IMR-90 (cell line): ENCODE data around the gene PDE6H.

Source experiments
- CEBPB ChIP-seq: IDR thresholded peaks from 2 replicates; pipeline ENCODE4 v1.6.1; 2012; ENCODE audit warnings: low read depth, low read length, improper control_type of control experiment
- CTCF ChIP-seq: conservative IDR thresholded peaks from 2 replicates; pipeline ENCODE4 v1.5.1; 2012; ENCODE audit warnings: mild to moderate bottlenecking, low read depth, low read length, improper control_type of control experiment
- FOS ChIP-seq: fragments of 150-350 bp; IDR thresholded peaks from 2 replicates; pipeline ENCODE4 v1.6.1; 2016; ENCODE audit warnings: low read depth, low read length
- MAFK ChIP-seq: IDR thresholded peaks from 2 replicates; pipeline ENCODE4 v1.6.1; 2012; ENCODE audit warnings: low read depth, low read length, improper control_type of control experiment
- MXI1 ChIP-seq: IDR thresholded peaks from 2 replicates; pipeline ENCODE4 v1.6.1; 2012; ENCODE audit warnings: low read depth, mild to moderate bottlenecking, low read length, moderate library complexity, borderline replicate concordance
- POLR2A ChIP-seq: IDR thresholded peaks from 2 replicates; pipeline ENCODE4 v1.6.1; 2012; ENCODE audit warnings: mild to moderate bottlenecking, low read depth, low read length
- RAD21 ChIP-seq: IDR thresholded peaks from 2 replicates; pipeline ENCODE4 v1.6.1; 2012; ENCODE audit warnings: low read length, improper control_type of control experiment
- RCOR1 ChIP-seq: IDR thresholded peaks from 2 replicates; pipeline ENCODE4 v1.6.1; 2012; ENCODE audit warnings: mild to moderate bottlenecking, low read length, improper control_type of control experiment; ENCODE audit not compliant: insufficient replicate concordance
- RFX5 ChIP-seq: IDR thresholded peaks from 2 replicates; pipeline ENCODE4 v1.8.0; 2012; ENCODE audit warnings: low read depth, mild to moderate bottlenecking, low read length, moderate library complexity
- SMC3 ChIP-seq: fragments of 150-350 bp; IDR thresholded peaks from 2 replicates; pipeline ENCODE4 v1.6.1; 2016; ENCODE audit warnings: low read depth, mild to moderate bottlenecking, antibody characterized with exemption, low read length, moderate library complexity
- USF2 ChIP-seq: fragments of 150-350 bp; IDR thresholded peaks from 2 replicates; pipeline ENCODE4 v1.6.1; 2017; ENCODE audit warnings: mild to moderate bottlenecking, antibody characterized with exemption, low read length, low read depth

- no peak for TF ChIP-seq CTCF
- no peak for TF ChIP-seq USF2
- no peak for TF ChIP-seq MAFK
- TF ChIP-seq CEBPB = no peak
- TF ChIP-seq POLR2A = no peak
- TF ChIP-seq FOS = no peak
- TF ChIP-seq RCOR1 = no peak
- no peak for TF ChIP-seq SMC3
- TF ChIP-seq MXI1 = no peak
- no peak for TF ChIP-seq RFX5
- no peak for TF ChIP-seq RAD21
These were observed 4.4 kb upstream of the PDE6H start for GRCh38 chr12:14968478-14968877.
